NCI-H345 treated with DMSO at 0.1 percent for 48 hours (cell line): ENCODE data around the gene KLK11.

Source experiments
- DNase-seq: peaks from one replicate; lab custom pipeline; 2025; ENCODE audit not compliant: unreplicated experiment; lab: John Stamatoyannopoulos, UW

The KLK11 gene

GRCh38 chr19:51029718-51030117 lies 3.3 kb upstream of the KLK11 start:
- DNase-seq: no peak

- DNase-seq: no peak
These were observed 1.5 kb upstream of the KLK11 start for GRCh38 chr19:51027873-51028272.

GRCh38 chr19:51027126-51027806 lies 850 bp upstream of the KLK11 start:
- DNase-seq: no peak

GRCh38 chr19:51025809-51026553 lies 435 bp downstream of the KLK11 start:
- DNase-seq: no peak

- DNase-seq: no peak
These were observed 1.0 kb downstream of the KLK11 start for GRCh38 chr19:51025401-51025800.

- no peak for DNase-seq
These were observed 1.5 kb downstream of the KLK11 start for GRCh38 chr19:51024924-51025323.

GRCh38 chr19:51023946-51024345 lies 2.5 kb downstream of the KLK11 start:
- no peak for DNase-seq

GRCh38 chr19:51022526-51022925 lies 3.9 kb downstream of the KLK11 start:
- DNase-seq: no peak

GRCh38 chr19:51020988-51021651 lies 5.3 kb downstream of the KLK11 start:
- DNase-seq: no peak

- DNase-seq: no peak
These were observed 6.9 kb downstream of the KLK11 start, which contains the start of gene KLK10 for GRCh38 chr19:51019544-51019925. KLK10 (minus strand) TSS chr19:51019709; CDS start chr19:51019130, 579 bp downstream.

- DNase-seq: no peak
These were observed 7.5 kb downstream of the KLK11 start for GRCh38 chr19:51018745-51019543.

GRCh38 chr19:51016798-51017683 lies 9.4 kb downstream of the KLK11 start:
- DNase-seq: no peak

- DNase-seq: no peak
These were observed 10.6 kb downstream of the KLK11 start for GRCh38 chr19:51015691-51016267.

- no peak for DNase-seq
These were observed 12.2 kb downstream of the KLK11 start for GRCh38 chr19:51014242-51014641.

- no peak for DNase-seq
These were observed 13.7 kb downstream of the KLK11 start for GRCh38 chr19:51012661-51013190.

GRCh38 chr19:51010066-51010795 lies 16.2 kb downstream of the KLK11 start:
- no peak for DNase-seq

GRCh38 chr19:51009061-51009891 lies 17.1 kb downstream of the KLK11 start:
- no peak for DNase-seq

- DNase-seq: no peak
These were observed 18.9 kb downstream of the KLK11 start for GRCh38 chr19:51007488-51007887.
